A549 (cell line): ENCODE measurements around the gene PTGES3L. TPM values are rescaled to one million over a fixed set of nuclear protein-coding genes. Genes with fewer than 3 reads are reported as not detected.
A peak's percentile ranks its signal among the peaks of the same experiment; 100 is the strongest.

ENCODE experiments used
- BHLHE40 ChIP-seq: IDR thresholded peaks from 2 replicates; pipeline ENCODE4 v1.6.1; 2012; ENCODE audit warnings: low read depth, low read length, inconsistent platforms
- CHD2 ChIP-seq: fragments of 150-350 bp; IDR thresholded peaks from 2 replicates; pipeline ENCODE4 v1.6.1; 2014; ENCODE audit warnings: low read length; ENCODE audit not compliant: partially characterized antibody
- CHD4 ChIP-seq: fragments of 200-600 bp; sonication (generic); IDR thresholded peaks from 2 replicates; pipeline ENCODE4 v1.6.1; 2016; ENCODE audit warnings: antibody characterized with exemption, mild to moderate bottlenecking, borderline replicate concordance
- CTCF ChIP-seq: fragments of >200 bp; sonication (Bioruptor Twin); formaldehyde crosslinking; IDR thresholded peaks from 3 replicates; pipeline ENCODE4 v1.5.1; 2016
- E2F6 ChIP-seq: IDR thresholded peaks from 2 replicates; pipeline ENCODE4 v1.6.1; 2012; ENCODE audit warnings: low read depth, borderline replicate concordance
- ESRRA ChIP-seq: fragments of 150-350 bp; IDR thresholded peaks from 2 replicates; pipeline ENCODE4 v1.6.1; 2014; ENCODE audit warnings: mild to moderate bottlenecking, low read length, borderline replicate concordance
- FOSL2 ChIP-seq, 2 experiments: fragments of 450-650 bp in 1 of 2; fragments of >200 bp in 1 of 2; sonication (Bioruptor Twin) in 1 of 2; formaldehyde crosslinking; IDR thresholded peaks; 2 replicates each; pipeline versions ENCODE4 v1.5.0 to v1.6.1; 2016 to 2020; ENCODE audit warnings: mild to moderate bottlenecking in 1 of 2, moderate library complexity in 1 of 2
- HMGXB4 ChIP-seq: fragments of 250-450 bp; sonication (Bioruptor Pico); IDR thresholded peaks from 2 replicates; pipeline ENCODE4 v1.5.0; 2021; ENCODE audit warnings: mild to moderate bottlenecking, moderate library complexity, borderline replicate concordance
- JUN ChIP-seq, 2 experiments: fragments of >200 bp; sonication (Bioruptor Twin); formaldehyde crosslinking; IDR thresholded peaks; 2 replicates in 1 of 2; 3 replicates in 1 of 2; pipeline ENCODE4 v1.6.1; 2016 to 2017
- KDM1A ChIP-seq: fragments of 200-600 bp; sonication (generic); IDR thresholded peaks from 2 replicates; pipeline ENCODE4 v1.6.1; 2016; ENCODE audit warnings: low read depth, mild to moderate bottlenecking
- MAFK ChIP-seq: fragments of 450-650 bp; IDR thresholded peaks from 2 replicates; pipeline ENCODE4 v1.6.1; 2014; ENCODE audit not compliant: partially characterized antibody
- MAZ ChIP-seq: fragments of 150-350 bp; IDR thresholded peaks from 2 replicates; pipeline ENCODE4 v1.6.1; 2014; ENCODE audit warnings: antibody characterized with exemption, low read depth, low read length, borderline replicate concordance
- PBX3 ChIP-seq: IDR thresholded peaks from 2 replicates; pipeline ENCODE4 v1.6.1; 2012
- POLR2A ChIP-seq: IDR thresholded peaks from 2 replicates; pipeline ENCODE4 v1.6.1; 2012; ENCODE audit warnings: mild to moderate bottlenecking, low read length
- POLR2AphosphoS2 ChIP-seq: conservative IDR thresholded peaks from 2 replicates; pipeline ENCODE4 v1.6.1; 2012; ENCODE audit warnings: low read length, improper control_type of control experiment, inconsistent platforms
- RAD21 ChIP-seq, 2 experiments: fragments of >200 bp in 1 of 2; sonication (Bioruptor Twin) in 1 of 2; formaldehyde crosslinking in 1 of 2; IDR thresholded peaks in 1 of 2; conservative IDR thresholded peaks in 1 of 2; 2 replicates in 1 of 2; 3 replicates in 1 of 2; pipeline ENCODE4 v1.6.1; 2012 to 2018; ENCODE audit warnings: inconsistent platforms in 1 of 2
- RFX5 ChIP-seq: fragments of 450-650 bp; IDR thresholded peaks from 2 replicates; pipeline ENCODE4 v1.7.1; 2014; ENCODE audit warnings: antibody characterized with exemption, mild to moderate bottlenecking, moderate library complexity
- SMC3 ChIP-seq: fragments of >200 bp; sonication (Bioruptor Twin); formaldehyde crosslinking; IDR thresholded peaks from 3 replicates; pipeline ENCODE4 v1.6.1; 2018; ENCODE audit warnings: inconsistent platforms
- TFCP2L1 ChIP-seq: fragments of 250-450 bp; sonication (Bioruptor Pico); IDR thresholded peaks from 2 replicates; pipeline ENCODE4 v1.5.0; 2021; ENCODE audit warnings: mild to moderate bottlenecking
- TP53 ChIP-seq: fragments of 250-450 bp; sonication (Bioruptor Pico); IDR thresholded peaks from 2 replicates; pipeline ENCODE4 v1.5.0; 2021; ENCODE audit warnings: mild to moderate bottlenecking, moderate library complexity
- USF2 ChIP-seq: fragments of 450-650 bp; IDR thresholded peaks from 2 replicates; pipeline ENCODE4 v1.6.1; 2014; ENCODE audit warnings: antibody characterized with exemption
- ZSCAN20 ChIP-seq: fragments of 250-450 bp; sonication (Bioruptor Pico); IDR thresholded peaks from 2 replicates; pipeline ENCODE4 v1.8.0; 2022; ENCODE audit warnings: mild to moderate bottlenecking, moderate library complexity
- polyA plus RNA-seq, 4 experiments: library from polyadenylated mRNA; depleted of rRNA in 3 of 4; stranded (reverse); fragments of >200 nt; fragmentation: RNase III in 1 of 4; extraction: RNeasy Plus Mini Kit Qiagen cat#74134 plus additional on column Dnase treatment in 1 of 4; gene quantifications; 2 replicates in 3 of 4; 3 replicates in 1 of 4; pipeline ENCODE4 v1.2.3, GENCODE V29; 2011 to 2017
- TF ChIP-seq, protein P1 (sequence below): fragments of 200-600 bp; sonication (generic); IDR thresholded peaks from 2 replicates; pipeline ENCODE4 v1.6.1; 2016; ENCODE audit warnings: antibody characterized with exemption, mild to moderate bottlenecking, moderate library complexity
- TF ChIP-seq, protein P2 (sequence below): fragments of >200 bp; sonication (Bioruptor Twin); formaldehyde crosslinking; IDR thresholded peaks from 3 replicates; pipeline ENCODE4 v1.6.1; 2016
- TF ChIP-seq, protein P3 (sequence below): fragments of 250-450 bp; sonication (Bioruptor Pico); IDR thresholded peaks from 2 replicates; pipeline ENCODE4 v1.5.0; 2020; ENCODE audit warnings: low read depth, mild to moderate bottlenecking, moderate library complexity

The PTGES3L gene
- polyA plus RNA-seq, 2 of the 4 experiments (the other 2 are of a cell fraction) = 1.8 to 3.5 TPM

- TF ChIP-seq HMGXB4 (CRISPR knock-in tag) (peak; percentile 38; the same call in 1 of the 2 replicates), RFX5 (peak; percentile 63; the same call in 1 of the 2 replicates), ESRRA (peak; percentile 53), POLR2A (peak; percentile 88), JUN (IDR thresholded peaks at IDR 0.05) (peak; percentile 96 to 99), KDM1A (no peak), BHLHE40 (peak; percentile 83), TP53 (CRISPR knock-in tag) (no peak), SMC3 (peak; percentile 78), USF2 (peak; percentile 74), FOSL2 (IDR thresholded peaks at IDR 0.05) (no peak), FOSL2 (CRISPR knock-in tag; IDR thresholded peaks at IDR 0.05) (peak; percentile 54; the same call in 1 of the 2 replicates), CHD4 (no peak), TFCP2L1 (peak; percentile 68; the same call in 1 of the 2 replicates), E2F6 (0 out of 2 replicates have a peak, but pooled peaks have one; percentile 64), MAZ (peak; percentile 90; the same call in 1 of the 2 replicates), RAD21 (conservative IDR thresholded peaks at IDR 0.05 in 1 of 2, IDR thresholded peaks at IDR 0.05 in 1 of 2) (peak; percentile 79 to 84), MAFK (peak; percentile 39), PBX3 (peak; percentile 58), CTCF (peak; percentile 88), POLR2AphosphoS2 (no peak), ZSCAN20 (CRISPR knock-in tag) (no peak), CHD2 (peak; percentile 59)
- TF ChIP-seq, protein P1, sequence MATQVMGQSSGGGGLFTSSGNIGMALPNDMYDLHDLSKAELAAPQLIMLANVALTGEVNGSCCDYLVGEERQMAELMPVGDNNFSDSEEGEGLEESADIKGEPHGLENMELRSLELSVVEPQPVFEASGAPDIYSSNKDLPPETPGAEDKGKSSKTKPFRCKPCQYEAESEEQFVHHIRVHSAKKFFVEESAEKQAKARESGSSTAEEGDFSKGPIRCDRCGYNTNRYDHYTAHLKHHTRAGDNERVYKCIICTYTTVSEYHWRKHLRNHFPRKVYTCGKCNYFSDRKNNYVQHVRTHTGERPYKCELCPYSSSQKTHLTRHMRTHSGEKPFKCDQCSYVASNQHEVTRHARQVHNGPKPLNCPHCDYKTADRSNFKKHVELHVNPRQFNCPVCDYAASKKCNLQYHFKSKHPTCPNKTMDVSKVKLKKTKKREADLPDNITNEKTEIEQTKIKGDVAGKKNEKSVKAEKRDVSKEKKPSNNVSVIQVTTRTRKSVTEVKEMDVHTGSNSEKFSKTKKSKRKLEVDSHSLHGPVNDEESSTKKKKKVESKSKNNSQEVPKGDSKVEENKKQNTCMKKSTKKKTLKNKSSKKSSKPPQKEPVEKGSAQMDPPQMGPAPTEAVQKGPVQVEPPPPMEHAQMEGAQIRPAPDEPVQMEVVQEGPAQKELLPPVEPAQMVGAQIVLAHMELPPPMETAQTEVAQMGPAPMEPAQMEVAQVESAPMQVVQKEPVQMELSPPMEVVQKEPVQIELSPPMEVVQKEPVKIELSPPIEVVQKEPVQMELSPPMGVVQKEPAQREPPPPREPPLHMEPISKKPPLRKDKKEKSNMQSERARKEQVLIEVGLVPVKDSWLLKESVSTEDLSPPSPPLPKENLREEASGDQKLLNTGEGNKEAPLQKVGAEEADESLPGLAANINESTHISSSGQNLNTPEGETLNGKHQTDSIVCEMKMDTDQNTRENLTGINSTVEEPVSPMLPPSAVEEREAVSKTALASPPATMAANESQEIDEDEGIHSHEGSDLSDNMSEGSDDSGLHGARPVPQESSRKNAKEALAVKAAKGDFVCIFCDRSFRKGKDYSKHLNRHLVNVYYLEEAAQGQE = peak; percentile 58
- TF ChIP-seq, protein P2, sequence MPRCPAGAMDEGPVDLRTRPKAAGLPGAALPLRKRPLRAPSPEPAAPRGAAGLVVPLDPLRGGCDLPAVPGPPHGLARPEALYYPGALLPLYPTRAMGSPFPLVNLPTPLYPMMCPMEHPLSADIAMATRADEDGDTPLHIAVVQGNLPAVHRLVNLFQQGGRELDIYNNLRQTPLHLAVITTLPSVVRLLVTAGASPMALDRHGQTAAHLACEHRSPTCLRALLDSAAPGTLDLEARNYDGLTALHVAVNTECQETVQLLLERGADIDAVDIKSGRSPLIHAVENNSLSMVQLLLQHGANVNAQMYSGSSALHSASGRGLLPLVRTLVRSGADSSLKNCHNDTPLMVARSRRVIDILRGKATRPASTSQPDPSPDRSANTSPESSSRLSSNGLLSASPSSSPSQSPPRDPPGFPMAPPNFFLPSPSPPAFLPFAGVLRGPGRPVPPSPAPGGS = peak; percentile 96
- TF ChIP-seq, protein P3, sequence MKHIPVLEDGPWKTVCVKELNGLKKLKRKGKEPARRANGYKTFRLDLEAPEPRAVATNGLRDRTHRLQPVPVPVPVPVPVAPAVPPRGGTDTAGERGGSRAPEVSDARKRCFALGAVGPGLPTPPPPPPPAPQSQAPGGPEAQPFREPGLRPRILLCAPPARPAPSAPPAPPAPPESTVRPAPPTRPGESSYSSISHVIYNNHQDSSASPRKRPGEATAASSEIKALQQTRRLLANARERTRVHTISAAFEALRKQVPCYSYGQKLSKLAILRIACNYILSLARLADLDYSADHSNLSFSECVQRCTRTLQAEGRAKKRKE (CRISPR knock-in tag) = no peak
Observed at GRCh38 chr17:42997984-42998938, 18.4 kb upstream of the PTGES3L start, which contains the start of gene RPL27 (continued).
